HepG2 (cell line): ENCODE results near the gene SLC41A3. TPM values are rescaled to one million over a fixed set of nuclear protein-coding genes. Genes with fewer than 3 reads are reported as not detected.

Experiments
- ELF3 ChIP-seq: IDR thresholded peaks from 2 replicates; pipeline ENCODE4 v1.6.1; 2016; ENCODE audit warnings: missing genetic modification reagents, missing compliant biosample characterization
- KLF16 ChIP-seq, 2 experiments: sonication (generic) in 1 of 2; formaldehyde crosslinking in 1 of 2; IDR thresholded peaks; 2 replicates each; pipeline versions ENCODE4 v1.6.1 to v1.8.0; 2016 to 2023; ENCODE audit warnings: missing genetic modification reagents in 2 of 2, missing compliant biosample characterization in 1 of 2
- PRDM15 ChIP-seq: sonication (generic); formaldehyde crosslinking; IDR thresholded peaks from 2 replicates; pipeline ENCODE4 v1.4.0; 2020; ENCODE audit warnings: missing genetic modification reagents
- SUZ12 ChIP-seq: fragments of 150-350 bp; IDR thresholded peaks from 2 replicates; pipeline ENCODE4 v1.6.1; 2014; ENCODE audit warnings: low read depth, low read length
- TEAD3 ChIP-seq: optimal IDR thresholded peaks from 2 replicates; pipeline ENCODE3; 2016; ENCODE audit warnings: borderline replicate concordance
- YEATS2 ChIP-seq: sonication (generic); formaldehyde crosslinking; IDR thresholded peaks from 2 replicates; pipeline ENCODE4 v1.4.0; 2020; ENCODE audit warnings: missing genetic modification reagents, borderline replicate concordance
- ZGPAT ChIP-seq: IDR thresholded peaks from 2 replicates; pipeline ENCODE4 v1.6.1; 2016; ENCODE audit warnings: mild to moderate bottlenecking
- ZMYM3 ChIP-seq: sonication (generic); formaldehyde crosslinking; IDR thresholded peaks from 2 replicates; pipeline ENCODE4 v1.5.1; 2020; ENCODE audit warnings: mild to moderate bottlenecking, missing genetic modification reagents
- ZNF550 ChIP-seq: sonication (generic); formaldehyde crosslinking; IDR thresholded peaks from 2 replicates; pipeline ENCODE4 v1.4.0; 2020; ENCODE audit warnings: mild to moderate bottlenecking, missing genetic modification reagents, borderline replicate concordance
- ZNF883 ChIP-seq: sonication (generic); formaldehyde crosslinking; IDR thresholded peaks from 2 replicates; pipeline ENCODE4 v1.5.1; 2020; ENCODE audit warnings: mild to moderate bottlenecking, missing genetic modification reagents; ENCODE audit errors: not compliant biosample characterization
- polyA plus RNA-seq, 8 experiments: library from polyadenylated mRNA; depleted of rRNA in 3 of 8; stranded (reverse) in 7 of 8; unstranded in 1 of 8; fragments of >200 nt; fragmentation: Illumina TruSeq in 4 of 8; extraction: Trizol in 4 of 8; gene quantifications; 2 replicates each; pipeline versions ENCODE4 v1.2.1 to v1.2.3, GENCODE V29; 2011 to 2016; ENCODE audit warnings: low read depth in 4 of 8, missing spikeins in 1 of 8, mixed read lengths in 1 of 8; ENCODE audit not compliant: insufficient read depth in 1 of 8
- total RNA-seq, 5 experiments: library from RNA; depleted of rRNA; stranded (reverse); fragments of >200 nt; fragmentation: Illumina TruSeq; extraction: Trizol; gene quantifications; 2 replicates each; pipeline ENCODE4 v1.2.3, GENCODE V29; 2016; ENCODE audit warnings: low read depth in 1 of 5
- TF ChIP-seq, protein P1 (sequence below): sonication (generic); formaldehyde crosslinking; conservative IDR thresholded peaks from 2 replicates; pipeline ENCODE4 v1.5.0; 2020; ENCODE audit warnings: missing genetic modification reagents
- TF ChIP-seq, protein P2 (sequence below): sonication (generic); formaldehyde crosslinking; IDR thresholded peaks from 2 replicates; pipeline ENCODE4 v1.4.0; 2020; ENCODE audit warnings: missing genetic modification reagents, mild to moderate bottlenecking, borderline replicate concordance
- TF ChIP-seq, protein P3 (sequence below): sonication (generic); formaldehyde crosslinking; IDR thresholded peaks from 2 replicates; pipeline ENCODE4 v1.5.0; 2020; ENCODE audit warnings: mild to moderate bottlenecking, missing genetic modification reagents, borderline replicate concordance

The SLC41A3 gene
- total and polyA plus RNA-seq, 2 of the 13 experiments (the other 11 are each of a cell fraction or from before 2014, with no cell fraction given): 26.0 to 71.1 TPM

- no peak for TF ChIP-seq PRDM15 (CRISPR knock-in tag)
- peak; percentile 53; the same call in 1 of the 2 replicates for TF ChIP-seq ZGPAT (CRISPR knock-in tag)
- TF ChIP-seq ZNF550 (CRISPR knock-in tag): no peak
- TF ChIP-seq YEATS2 (CRISPR knock-in tag): peak; percentile 71; the same call in 1 of the 2 replicates
- TF ChIP-seq ELF3 (CRISPR knock-in tag): peak; percentile 26; the same call in 1 of the 2 replicates
- TF ChIP-seq ZNF883 (CRISPR knock-in tag): no peak
- TF ChIP-seq, protein P1, sequence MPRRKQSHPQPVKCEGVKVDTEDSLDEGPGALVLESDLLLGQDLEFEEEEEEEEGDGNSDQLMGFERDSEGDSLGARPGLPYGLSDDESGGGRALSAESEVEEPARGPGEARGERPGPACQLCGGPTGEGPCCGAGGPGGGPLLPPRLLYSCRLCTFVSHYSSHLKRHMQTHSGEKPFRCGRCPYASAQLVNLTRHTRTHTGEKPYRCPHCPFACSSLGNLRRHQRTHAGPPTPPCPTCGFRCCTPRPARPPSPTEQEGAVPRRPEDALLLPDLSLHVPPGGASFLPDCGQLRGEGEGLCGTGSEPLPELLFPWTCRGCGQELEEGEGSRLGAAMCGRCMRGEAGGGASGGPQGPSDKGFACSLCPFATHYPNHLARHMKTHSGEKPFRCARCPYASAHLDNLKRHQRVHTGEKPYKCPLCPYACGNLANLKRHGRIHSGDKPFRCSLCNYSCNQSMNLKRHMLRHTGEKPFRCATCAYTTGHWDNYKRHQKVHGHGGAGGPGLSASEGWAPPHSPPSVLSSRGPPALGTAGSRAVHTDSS (CRISPR knock-in tag): no peak
- peak; percentile 68 for TF ChIP-seq ZMYM3 (CRISPR knock-in tag)
- no peak for TF ChIP-seq SUZ12
- TF ChIP-seq, protein P2, sequence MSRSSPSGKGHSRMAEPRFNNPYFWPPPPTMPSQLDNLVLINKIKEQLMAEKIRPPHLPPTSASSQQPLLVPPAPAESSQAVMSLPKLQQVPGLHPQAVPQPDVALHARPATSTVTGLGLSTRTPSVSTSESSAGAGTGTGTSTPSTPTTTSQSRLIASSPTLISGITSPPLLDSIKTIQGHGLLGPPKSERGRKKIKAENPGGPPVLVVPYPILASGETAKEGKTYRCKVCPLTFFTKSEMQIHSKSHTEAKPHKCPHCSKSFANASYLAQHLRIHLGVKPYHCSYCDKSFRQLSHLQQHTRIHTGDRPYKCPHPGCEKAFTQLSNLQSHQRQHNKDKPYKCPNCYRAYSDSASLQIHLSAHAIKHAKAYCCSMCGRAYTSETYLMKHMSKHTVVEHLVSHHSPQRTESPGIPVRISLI (CRISPR knock-in tag): 0 out of 2 replicates have a peak, but pooled peaks have one; percentile 32
- peak in 1 of 2 experiments; percentile 52; a peak in 1 of 4 replicates for TF ChIP-seq KLF16 (CRISPR knock-in tag; IDR thresholded peaks at IDR 0.05)
- TF ChIP-seq, protein P3, sequence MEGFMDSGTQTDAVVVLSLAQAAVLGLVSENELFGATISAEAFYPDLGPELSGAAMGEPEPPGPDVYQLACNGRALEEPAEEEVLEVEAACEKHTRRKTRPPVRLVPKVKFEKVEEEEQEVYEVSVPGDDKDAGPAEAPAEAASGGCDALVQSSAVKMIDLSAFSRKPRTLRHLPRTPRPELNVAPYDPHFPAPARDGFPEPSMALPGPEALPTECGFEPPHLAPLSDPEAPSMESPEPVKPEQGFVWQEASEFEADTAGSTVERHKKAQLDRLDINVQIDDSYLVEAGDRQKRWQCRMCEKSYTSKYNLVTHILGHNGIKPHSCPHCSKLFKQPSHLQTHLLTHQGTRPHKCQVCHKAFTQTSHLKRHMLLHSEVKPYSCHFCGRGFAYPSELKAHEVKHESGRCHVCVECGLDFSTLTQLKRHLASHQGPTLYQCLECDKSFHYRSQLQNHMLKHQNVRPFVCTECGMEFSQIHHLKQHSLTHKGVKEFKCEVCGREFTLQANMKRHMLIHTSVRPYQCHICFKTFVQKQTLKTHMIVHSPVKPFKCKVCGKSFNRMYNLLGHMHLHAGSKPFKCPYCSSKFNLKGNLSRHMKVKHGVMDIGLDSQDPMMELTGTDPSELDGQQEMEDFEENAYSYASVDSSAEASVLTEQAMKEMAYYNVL (CRISPR knock-in tag): 0 out of 2 replicates have a peak, but pooled peaks have one; percentile 5
- peak; percentile 78 for TF ChIP-seq TEAD3 (CRISPR knock-in tag)
Measured at GRCh38 chr3:126056681-126057500, 27.0 kb downstream of the SLC41A3 start (continued).
